HG03045 (cell line): ENCODE measurements around the gene OR6J1.
"Not testable (repeated sequence)": the region's sequence is repeated elsewhere in the genome, so short reads cannot be mapped to it uniquely, and the experiment has no call there.

Source experiments
- ATAC-seq: cut with Tn5 transposase; IDR thresholded peaks from one replicate; pipeline ENCODE4 v1.9.1; 2021; ENCODE audit warnings: mild to moderate bottlenecking, moderate library complexity; ENCODE audit not compliant: unreplicated experiment

OR6J1 gene

GRCh38 chr14:22651586-22651985, 7.4 kb upstream of the OR6J1 start:
- no peak for ATAC-seq

- peak; percentile 62 for ATAC-seq
Measured at GRCh38 chr14:22650960-22651521, 6.9 kb upstream of the OR6J1 start.

DNA sequence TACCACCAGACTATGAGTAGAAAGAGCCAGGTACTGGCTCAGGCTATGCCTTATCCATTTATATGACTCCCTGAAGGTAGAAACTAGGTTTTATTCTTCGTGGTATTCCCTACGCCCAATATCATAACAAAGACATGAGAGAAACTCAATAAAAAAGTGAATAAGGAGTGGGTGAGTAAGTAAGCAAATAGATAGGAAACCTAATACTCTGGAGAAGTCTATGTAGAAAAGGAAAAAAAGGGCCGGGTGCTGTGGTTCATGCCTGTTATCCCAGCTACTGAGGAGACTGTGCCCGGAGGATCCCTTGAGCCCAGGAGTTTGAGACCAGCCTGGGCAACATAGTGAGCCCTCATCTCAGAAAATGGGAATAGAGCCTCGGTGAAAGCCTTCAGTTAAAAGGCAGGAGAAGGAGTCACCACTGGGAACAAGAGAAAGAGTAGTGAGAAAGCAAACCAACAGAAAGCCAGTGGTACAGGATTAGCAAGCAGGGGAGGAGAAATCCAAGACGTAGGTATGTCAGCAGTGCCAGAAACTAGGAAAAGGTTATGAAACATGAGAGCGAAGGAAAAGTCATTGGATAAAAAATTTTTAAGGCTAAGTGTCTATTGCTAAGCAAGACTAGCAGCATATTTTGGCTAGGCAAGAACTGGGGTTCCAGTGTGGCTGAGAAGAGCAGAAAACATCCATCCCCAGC, 6.0 kb upstream of the OR6J1 start:
- ATAC-seq, result no peak

GRCh38 chr14:22648506-22648905, 4.4 kb upstream of the OR6J1 start:
- ATAC-seq, result no peak

DNA sequence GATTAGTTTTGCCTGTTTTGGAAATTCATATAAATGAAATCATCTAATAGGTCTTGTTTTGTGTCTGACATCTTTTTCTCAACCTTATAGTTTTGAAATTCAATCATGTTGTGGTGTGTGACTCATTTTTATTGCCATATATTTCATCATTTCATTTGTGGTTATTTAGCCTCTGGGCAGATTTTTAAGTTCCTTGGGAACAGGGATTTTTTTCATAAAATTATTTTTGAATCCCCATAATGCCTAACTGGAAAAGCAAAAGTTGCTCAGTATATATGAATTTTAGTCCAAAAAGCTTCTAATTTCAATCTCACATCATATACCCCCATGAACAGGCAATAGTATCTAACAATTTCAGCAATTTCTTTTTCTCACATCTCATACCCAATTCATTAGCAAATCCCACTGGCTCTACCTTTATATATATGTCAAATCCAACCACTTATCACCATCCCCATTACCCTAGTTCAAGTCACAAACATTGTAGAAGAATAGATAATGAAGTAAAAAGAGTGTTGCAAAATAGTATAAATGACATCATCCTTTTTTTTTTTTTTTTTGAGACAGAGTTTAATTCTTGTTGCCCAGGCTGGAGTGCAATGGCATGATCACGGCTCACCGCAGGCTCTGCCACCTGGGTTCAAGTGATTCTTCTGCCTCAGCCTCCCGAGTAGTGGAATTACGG, 2.6 kb upstream of the OR6J1 start:
- no peak for ATAC-seq

GRCh38 chr14:22641846-22642245, 2.3 kb downstream of the OR6J1 start:
- no peak for ATAC-seq

GRCh38 chr14:22640192-22640591, 4.0 kb downstream of the OR6J1 start:
- ATAC-seq, result no peak

GRCh38 chr14:22635980-22636379, 8.2 kb downstream of the OR6J1 start:
- not testable (repeated sequence) for ATAC-seq

- ATAC-seq, result no peak
Measured at GRCh38 chr14:22634233-22634900, 9.8 kb downstream of the OR6J1 start.

DNA sequence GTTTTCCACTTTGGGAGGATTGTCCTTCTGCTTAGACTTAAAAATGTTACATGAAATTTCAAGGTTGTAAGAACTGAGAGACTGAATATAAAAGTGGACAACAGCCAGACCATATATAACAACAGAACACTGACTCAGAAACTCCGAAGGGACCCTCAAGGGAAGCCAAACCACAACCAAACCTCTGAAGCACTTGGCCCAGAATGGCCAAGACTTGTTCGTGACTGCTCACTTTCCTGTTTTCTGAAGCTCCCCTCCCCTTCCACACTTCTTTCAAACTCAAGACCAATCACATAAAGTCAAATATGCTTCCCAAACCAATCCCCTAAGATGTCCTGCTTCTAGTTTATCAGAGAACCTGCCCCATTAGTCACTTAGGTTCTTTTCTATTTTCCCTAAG, 13.7 kb downstream of the OR6J1 start:
- ATAC-seq, result no peak

DNA sequence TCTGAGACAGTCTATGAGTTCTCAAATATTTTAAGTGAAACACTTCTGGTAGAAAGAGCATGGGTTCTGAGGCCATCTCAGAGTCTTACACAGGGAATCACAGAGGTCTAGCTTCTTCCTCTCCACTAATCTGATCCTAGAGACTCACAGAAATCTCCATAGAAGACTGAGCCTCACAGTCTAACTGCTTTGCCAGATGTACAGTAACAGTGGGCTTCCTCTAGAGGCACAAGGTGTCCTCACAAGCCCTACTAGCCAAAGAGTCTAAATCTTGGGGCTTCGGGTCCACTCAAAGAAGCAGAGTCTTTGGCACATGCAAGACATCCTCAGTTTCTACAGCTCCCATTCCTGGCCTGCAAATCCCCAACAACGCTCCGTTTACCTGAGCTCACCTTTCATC, 14.1 kb downstream of the OR6J1 start:
- ATAC-seq, result no peak

- no peak for ATAC-seq
Measured at GRCh38 chr14:22629361-22629760, 14.8 kb downstream of the OR6J1 start.

DNA sequence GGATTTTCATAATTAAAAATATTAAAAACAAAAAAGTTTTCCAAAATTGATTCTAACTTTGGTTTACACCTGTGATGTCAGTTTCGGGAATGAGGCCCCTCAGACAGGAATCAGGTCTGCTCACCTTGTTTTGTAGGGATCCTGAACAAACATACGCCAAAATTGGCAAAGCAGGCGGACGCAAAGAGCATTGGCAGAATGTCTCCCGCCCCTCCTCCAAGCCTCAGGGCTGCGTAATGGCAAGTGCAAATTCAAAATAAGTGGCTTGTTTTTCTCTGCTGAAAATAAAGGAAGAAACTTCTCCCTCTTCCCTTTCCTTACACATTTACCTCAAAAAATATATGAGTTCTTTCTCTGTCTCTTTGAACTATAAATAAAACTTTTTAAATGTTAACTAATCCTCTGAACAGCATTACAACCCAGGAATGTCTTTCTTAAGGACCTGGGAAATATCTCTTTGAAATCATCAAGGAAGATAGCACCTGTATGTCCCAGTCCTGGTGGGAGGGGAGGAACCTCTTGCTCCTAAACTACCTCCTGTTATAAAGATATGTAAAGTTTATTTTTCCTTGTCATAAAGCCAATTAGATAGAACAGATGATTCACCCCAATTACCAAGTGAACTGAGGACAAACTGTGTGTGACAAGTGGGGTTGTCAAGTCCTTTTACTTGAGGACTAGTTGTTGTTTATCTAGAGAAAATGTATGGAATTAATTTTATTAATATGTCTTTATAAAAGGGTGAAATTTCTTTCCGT, 16.5 kb downstream of the OR6J1 start:
- no peak for ATAC-seq

GRCh38 chr14:22626590-22626989, 17.6 kb downstream of the OR6J1 start:
- ATAC-seq, result no peak

- no peak for ATAC-seq
Measured at GRCh38 chr14:22623047-22623446, 21.1 kb downstream of the OR6J1 start.

GRCh38 chr14:22622255-22622654, 21.9 kb downstream of the OR6J1 start:
- ATAC-seq, result no peak

- not testable (repeated sequence) for ATAC-seq
Measured at GRCh38 chr14:22615765-22616164, 28.4 kb downstream of the OR6J1 start.

DNA sequence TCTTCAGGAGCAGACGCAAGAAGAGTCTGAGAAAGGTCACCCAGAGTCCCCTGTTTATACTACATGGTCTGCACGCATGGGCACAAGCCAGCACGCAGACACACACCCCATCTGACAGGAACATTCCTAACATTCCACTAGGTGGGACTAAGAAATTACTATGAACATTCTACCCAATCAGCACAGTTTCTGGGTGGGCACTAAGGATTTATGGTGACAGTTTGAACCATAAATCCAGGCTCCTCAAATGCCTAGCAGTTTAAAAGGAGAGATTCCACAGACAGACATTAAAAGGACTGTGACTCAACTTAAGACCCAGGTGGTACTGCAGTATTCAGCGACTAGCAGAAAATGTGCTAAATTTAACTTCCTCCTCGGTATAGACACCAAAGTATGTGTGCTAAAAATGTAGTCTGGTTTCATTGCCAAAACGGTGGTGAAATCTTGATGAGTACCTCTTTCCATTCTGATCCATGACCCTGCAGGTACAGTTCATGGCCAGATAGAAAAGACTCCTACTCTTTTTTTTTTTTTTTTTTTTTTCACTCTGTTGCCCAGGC, 29.8 kb downstream of the OR6J1 start:
- ATAC-seq, result no peak

- ATAC-seq, result no peak
Measured at GRCh38 chr14:22613736-22614239, 30.4 kb downstream of the OR6J1 start.

- no peak for ATAC-seq
Measured at GRCh38 chr14:22613106-22613695, 31.0 kb downstream of the OR6J1 start.
